Measurements from ENCODE around the gene COL9A3.

The COL9A3 gene

DNA sequence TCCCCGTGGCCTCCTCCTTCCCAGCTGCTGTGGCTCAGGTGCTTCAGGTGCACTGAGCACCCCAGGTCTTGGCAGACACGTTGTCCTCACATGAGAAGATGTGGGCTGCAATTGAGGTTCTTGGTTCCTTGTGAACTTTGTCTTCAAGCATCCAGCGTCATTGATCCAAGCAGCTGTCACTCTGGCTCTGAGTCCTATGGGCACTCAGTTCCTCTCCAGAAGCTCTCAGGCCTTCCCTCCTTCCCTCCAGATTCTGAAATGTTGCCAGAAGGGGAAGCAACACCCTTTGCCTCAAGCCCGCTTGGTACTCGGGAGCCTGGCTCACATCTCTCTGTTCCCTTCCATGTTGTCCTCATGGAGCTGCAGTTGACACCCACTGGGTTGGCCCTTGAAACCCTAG lies 29.0 kb upstream of the COL9A3 start:
- no peaks in the 10 kb centered on the region for H3K36me3 ChIP-seq (replicated peaks; ENCODE audit: low read depth, low read length)
- no peak overlapping the region for H3K9ac ChIP-seq (ENCODE audit: low read length)
- no peak for TF ChIP-seq EZH2phosphoT487 (IDR thresholded peaks at IDR 0.05; ENCODE audit: low read depth)
- TF ChIP-seq, protein P1, sequence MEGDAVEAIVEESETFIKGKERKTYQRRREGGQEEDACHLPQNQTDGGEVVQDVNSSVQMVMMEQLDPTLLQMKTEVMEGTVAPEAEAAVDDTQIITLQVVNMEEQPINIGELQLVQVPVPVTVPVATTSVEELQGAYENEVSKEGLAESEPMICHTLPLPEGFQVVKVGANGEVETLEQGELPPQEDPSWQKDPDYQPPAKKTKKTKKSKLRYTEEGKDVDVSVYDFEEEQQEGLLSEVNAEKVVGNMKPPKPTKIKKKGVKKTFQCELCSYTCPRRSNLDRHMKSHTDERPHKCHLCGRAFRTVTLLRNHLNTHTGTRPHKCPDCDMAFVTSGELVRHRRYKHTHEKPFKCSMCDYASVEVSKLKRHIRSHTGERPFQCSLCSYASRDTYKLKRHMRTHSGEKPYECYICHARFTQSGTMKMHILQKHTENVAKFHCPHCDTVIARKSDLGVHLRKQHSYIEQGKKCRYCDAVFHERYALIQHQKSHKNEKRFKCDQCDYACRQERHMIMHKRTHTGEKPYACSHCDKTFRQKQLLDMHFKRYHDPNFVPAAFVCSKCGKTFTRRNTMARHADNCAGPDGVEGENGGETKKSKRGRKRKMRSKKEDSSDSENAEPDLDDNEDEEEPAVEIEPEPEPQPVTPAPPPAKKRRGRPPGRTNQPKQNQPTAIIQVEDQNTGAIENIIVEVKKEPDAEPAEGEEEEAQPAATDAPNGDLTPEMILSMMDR (IDR thresholded peaks at IDR 0.05; ENCODE audit: low read depth, low read length) = no peak
- no peaks in the 10 kb centered on the region for H3K79me2 ChIP-seq (ENCODE audit: low read length)
- peaks cover 48% of the 10 kb centered on the region for H3K27me3 ChIP-seq (ENCODE audit: low read depth, low read length)
- no peaks in the 10 kb centered on the region for H4K20me1 ChIP-seq (ENCODE audit: insufficient read depth, low read length)
- H2AFZ ChIP-seq (ENCODE audit: low read depth, low read length) = no peak overlapping the region
- H3K9me3 ChIP-seq (ENCODE audit: insufficient read depth, low read length) = no peaks in the 10 kb centered on the region
- H3K4me2 ChIP-seq (ENCODE audit: low read length) = no peak overlapping the region
- H3K4me1 ChIP-seq (ENCODE audit: low read length) = peaks cover 10% of the 10 kb centered on the region; the same call in 1 of the 2 replicates
- H3K27ac ChIP-seq (ENCODE audit: low read length) = no peak overlapping the region
- H3K4me3 ChIP-seq (ENCODE audit: low read length) = no peak overlapping the region

DNA sequence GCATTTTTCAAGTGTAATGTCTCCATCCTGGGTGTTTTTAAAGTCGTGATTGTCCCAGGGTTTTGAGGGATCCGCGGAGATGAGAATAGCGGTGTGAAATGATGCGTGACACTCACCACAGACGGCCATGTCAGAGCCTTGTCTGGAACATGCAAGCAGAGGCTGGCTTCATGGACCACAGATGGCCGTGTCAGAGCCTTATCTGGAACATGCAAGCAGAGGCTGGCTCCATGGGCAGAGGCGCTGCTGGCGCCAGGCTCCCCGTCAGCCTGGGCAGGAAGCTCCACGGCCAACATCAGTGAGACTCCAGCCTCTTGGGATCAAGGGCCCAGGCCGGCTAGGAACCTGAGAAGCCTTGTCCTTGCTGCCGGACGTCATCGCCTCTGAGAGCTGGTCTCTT lies 28.2 kb upstream of the COL9A3 start:
- peaks cover 17% of the 10 kb centered on the region for H3K4me1 ChIP-seq (ENCODE audit: low read length)
- H3K27ac ChIP-seq (ENCODE audit: low read length) = no peak overlapping the region
- no peaks in the 10 kb centered on the region for H4K20me1 ChIP-seq (ENCODE audit: insufficient read depth, low read length)
- H3K79me2 ChIP-seq (ENCODE audit: low read length) = no peaks in the 10 kb centered on the region
- no peaks in the 10 kb centered on the region for H3K36me3 ChIP-seq (replicated peaks; ENCODE audit: low read depth, low read length)
- H3K9ac ChIP-seq (ENCODE audit: low read length) = no peak overlapping the region
- TF ChIP-seq, protein P1 (IDR thresholded peaks at IDR 0.05; ENCODE audit: low read depth, low read length) = no peak
- TF ChIP-seq EZH2phosphoT487 (IDR thresholded peaks at IDR 0.05; ENCODE audit: low read depth) = no peak
- no peaks in the 10 kb centered on the region for H3K9me3 ChIP-seq (ENCODE audit: insufficient read depth, low read length)
- H3K27me3 ChIP-seq (ENCODE audit: low read depth, low read length) = peaks cover 49% of the 10 kb centered on the region
- no peak overlapping the region for H2AFZ ChIP-seq (ENCODE audit: low read depth, low read length)
- H3K4me2 ChIP-seq (ENCODE audit: low read length) = no peak overlapping the region
- H3K4me3 ChIP-seq (ENCODE audit: low read length) = no peak overlapping the region

DNA sequence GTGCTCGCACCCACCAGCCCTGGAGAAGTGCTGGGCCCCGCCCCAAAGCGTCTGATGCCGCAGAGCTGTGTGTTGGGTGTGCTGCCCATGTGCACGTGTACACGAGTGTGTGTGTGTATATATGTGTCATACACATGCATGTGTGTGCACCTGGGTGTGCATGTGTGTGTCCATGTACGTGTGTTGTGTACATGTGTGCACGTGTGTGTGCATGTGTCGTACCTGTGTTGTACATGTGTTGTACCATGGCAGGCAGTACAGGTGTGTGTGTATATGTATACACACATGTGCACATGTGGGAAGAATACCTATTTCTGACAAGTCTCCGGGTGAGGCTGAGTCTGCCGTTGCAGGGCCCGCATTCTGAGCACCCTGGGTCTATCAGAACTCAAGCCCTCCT lies 26.8 kb upstream of the COL9A3 start:
- Histone ChIP-seq H2AFZ (ENCODE audit: low read depth, low read length) (no peak overlapping the region), H4K20me1 (ENCODE audit: insufficient read depth, low read length) (no peaks in the 10 kb centered on the region), H3K79me2 (ENCODE audit: low read length) (no peaks in the 10 kb centered on the region), H3K4me1 (ENCODE audit: low read length) (peaks cover 21% of the 10 kb centered on the region), H3K4me3 (ENCODE audit: low read length) (no peak overlapping the region), H3K9ac (ENCODE audit: low read length) (no peak overlapping the region), H3K27me3 (ENCODE audit: low read depth, low read length) (peaks cover 49% of the 10 kb centered on the region), H3K4me2 (ENCODE audit: low read length) (no peak overlapping the region), H3K27ac (ENCODE audit: low read length) (no peak overlapping the region), H3K36me3 (replicated peaks; ENCODE audit: low read depth, low read length) (no peaks in the 10 kb centered on the region), H3K9me3 (ENCODE audit: insufficient read depth, low read length) (no peaks in the 10 kb centered on the region)
- no peak for TF ChIP-seq EZH2phosphoT487 (IDR thresholded peaks at IDR 0.05; ENCODE audit: low read depth)
- TF ChIP-seq, protein P1 (IDR thresholded peaks at IDR 0.05; ENCODE audit: low read depth, low read length) = no peak

DNA sequence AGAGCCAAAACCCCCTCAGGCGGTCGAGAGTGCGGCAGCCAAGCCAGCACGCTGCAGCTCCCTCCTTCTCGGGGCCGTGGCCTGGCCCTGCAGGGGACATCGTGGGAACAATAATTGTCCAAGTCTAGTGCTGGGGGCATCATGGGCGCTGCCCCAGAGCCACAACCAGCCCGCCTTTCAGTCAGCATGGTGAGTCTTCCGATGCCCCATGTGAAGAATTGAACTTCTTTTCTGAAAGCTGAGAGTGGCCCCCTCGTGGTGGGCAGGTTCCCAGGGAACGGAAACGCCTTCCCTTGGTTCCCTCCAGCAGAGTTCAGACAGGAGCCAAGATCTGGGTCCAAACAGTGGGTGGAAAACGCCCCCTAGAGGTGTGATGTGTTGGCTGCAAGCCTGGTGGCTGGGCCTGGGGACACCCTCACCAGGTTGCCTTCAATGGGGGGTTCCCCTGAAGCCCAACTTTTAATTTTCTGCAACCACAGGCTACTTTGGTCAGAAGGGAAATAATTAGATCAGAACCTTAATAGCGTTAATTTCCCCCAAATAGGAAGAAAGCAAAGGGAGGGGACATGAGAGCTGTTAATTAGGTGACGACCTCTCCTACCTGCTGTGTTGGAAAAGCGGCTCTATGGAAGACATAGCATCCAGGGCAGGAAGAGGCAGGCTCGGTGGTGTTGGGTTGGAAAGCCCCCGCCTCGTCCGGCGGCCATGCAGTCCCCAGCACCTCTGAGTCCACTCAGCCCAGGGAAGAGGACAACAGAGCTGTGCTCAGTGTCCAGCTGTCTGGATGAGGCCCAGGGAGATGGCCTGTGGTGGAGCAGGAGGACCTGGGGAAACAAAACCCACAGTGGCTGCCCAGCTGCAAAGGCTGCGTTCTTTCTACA lies 25.3 kb upstream of the COL9A3 start:
- no peaks in the 10 kb centered on the region for H3K9me3 ChIP-seq (ENCODE audit: insufficient read depth, low read length)
- peak overlapping the region; percentile 45 for H3K4me2 ChIP-seq (ENCODE audit: low read length)
- H3K27me3 ChIP-seq (ENCODE audit: low read depth, low read length) = peaks cover 49% of the 10 kb centered on the region
- no peak overlapping the region for H2AFZ ChIP-seq (ENCODE audit: low read depth, low read length)
- no peak overlapping the region for H3K9ac ChIP-seq (ENCODE audit: low read length)
- H3K4me1 ChIP-seq (ENCODE audit: low read length) = peaks cover 21% of the 10 kb centered on the region
- no peak for TF ChIP-seq EZH2phosphoT487 (IDR thresholded peaks at IDR 0.05; ENCODE audit: low read depth)
- TF ChIP-seq, protein P1 (IDR thresholded peaks at IDR 0.05; ENCODE audit: low read depth, low read length) = peak; percentile 98
- no peak overlapping the region for H3K27ac ChIP-seq (ENCODE audit: low read length)
- H3K4me3 ChIP-seq (ENCODE audit: low read length) = peak overlapping the region; percentile 12; the same call in 1 of the 2 replicates
- no peaks in the 10 kb centered on the region for H4K20me1 ChIP-seq (ENCODE audit: insufficient read depth, low read length)
- no peaks in the 10 kb centered on the region for H3K36me3 ChIP-seq (replicated peaks; ENCODE audit: low read depth, low read length)
- H3K79me2 ChIP-seq (ENCODE audit: low read length) = no peaks in the 10 kb centered on the region

Measured in OCI-LY3 (cell line).